Hematopoietic multipotent progenitor cell (in vitro differentiated cells): ENCODE results near the gene CDX4. TPM values are rescaled to one million over a fixed set of nuclear protein-coding genes. Genes with fewer than 3 reads are reported as not detected.
"Not testable (repeated sequence)": the region's sequence is repeated elsewhere in the genome, so short reads cannot be mapped to it uniquely, and the experiment has no call there.

Source experiments
- DNase-seq, 3 donors: peaks; one replicate each; pipeline ENCODE4 v3.0.0-alpha.2; 2011 to 2015; ENCODE audit warnings: low read depth in 2 of 3, low spot score in 2 of 3
- small RNA-seq: library from RNA; depleted of rRNA; stranded (forward); fragments of <200 nt; gene quantifications from one replicate; pipeline ENCODE3, GENCODE V24; 2012
- total RNA-seq: library from RNA; depleted of rRNA; stranded (reverse); fragments of >200 nt; gene quantifications from one replicate; pipeline ENCODE4 v1.2.3, GENCODE V29; 2012

The CDX4 gene
- not detected for total RNA-seq

- DNase-seq: no peak
Measured at GRCh38 chrX:73446831-73447230, at the start of gene CDX4. Gene CDX4 (plus strand): TSS chrX:73447053. CDS start chrX:73447254, 201 bp downstream.

- DNase-seq: no peak
Measured at GRCh38 chrX:73398185-73398914, 48.5 kb upstream of the CDX4 start.

- DNase-seq: no peak
Measured at GRCh38 chrX:73400136-73400748, 46.6 kb upstream of the CDX4 start.

- no peak for DNase-seq
Measured at GRCh38 chrX:73401591-73402266, 45.1 kb upstream of the CDX4 start.

- DNase-seq: no peak
Measured at GRCh38 chrX:73412930-73413329, 33.9 kb upstream of the CDX4 start.

- no peak for DNase-seq
Measured at GRCh38 chrX:73447311-73447794, 500 bp downstream of the CDX4 start.

GRCh38 chrX:73448379-73448778, 1.5 kb downstream of the CDX4 start:
- no peak for DNase-seq

GRCh38 chrX:73455171-73455570, 8.3 kb downstream of the CDX4 start:
- DNase-seq: no peak

GRCh38 chrX:73457306-73457705, 10.5 kb downstream of the CDX4 start:
- DNase-seq: no peak

- DNase-seq: no peak
Measured at GRCh38 chrX:73468376-73468775, 21.5 kb downstream of the CDX4 start.

- DNase-seq: peak in 1 of 3 donors; percentile 49
Measured at GRCh38 chrX:73478961-73479360, 32.1 kb downstream of the CDX4 start.

GRCh38 chrX:73481521-73481920, 34.7 kb downstream of the CDX4 start:
- no peak for DNase-seq

- DNase-seq: no peak
Measured at GRCh38 chrX:73490661-73491060, 43.8 kb downstream of the CDX4 start.

- not testable (repeated sequence) for DNase-seq
Measured at GRCh38 chrX:73492178-73492577, 45.3 kb downstream of the CDX4 start.

Small RNAs within 50 kb of the gene (small RNA-seq; reads per million reads assigned to genes)
- gene MORF4L1P6 (not detected), gene RNU6-1044P (not detected)

Other genes starting within 250 kb of the CDX4 start
- gene NAP1L2, start 232.2 kb upstream of the CDX4 start, total RNA-seq: 2.4 TPM
- gene CHIC1, start 116.1 kb downstream of the CDX4 start, total RNA-seq: 2.7 TPM